ENCODE measurements around the gene TPD52L2. TPM values are rescaled to one million over a fixed set of nuclear protein-coding genes. Genes with fewer than 3 reads are reported as not detected.

Gene TPD52L2
- total and polyA plus RNA-seq, 2 donors (not counting 1 experiment from before 2014, with no cell fraction given), result 39.9 to 41.3 TPM

DNA sequence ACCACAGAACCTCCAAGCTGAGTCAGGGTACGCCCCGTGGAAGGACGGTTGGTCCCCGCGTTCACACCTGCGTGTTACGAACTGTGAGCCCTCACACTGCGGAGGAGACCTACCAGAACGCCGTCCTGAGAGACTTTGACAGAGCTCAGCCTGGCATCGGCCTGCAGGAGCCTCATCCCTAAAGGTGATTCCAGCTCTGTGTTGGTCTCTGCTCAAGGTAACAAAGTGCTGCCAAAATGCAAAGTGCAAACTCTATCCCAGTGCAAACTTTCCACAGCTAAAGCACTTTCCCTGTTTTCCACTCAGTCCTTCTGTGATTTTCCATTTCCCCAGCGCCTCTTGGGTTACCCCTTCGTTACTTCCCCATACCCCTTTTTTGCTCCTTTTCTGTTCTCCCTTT lies 25.4 kb upstream of the TPD52L2 start:
- Histone ChIP-seq H3K4me3 (ENCODE audit: control extremely low read depth in 1 of 5, extremely low read depth in 1 of 5, insufficient read depth in 1 of 5, low read depth in 2 of 5, low read length in 4 of 5) (no peak overlapping the region), H3K27me3 (replicated peaks in 1 of 4; ENCODE audit: control extremely low read depth in 1 of 4, control insufficient read depth in 3 of 4, insufficient read depth in 4 of 4, low read length in 3 of 4) (peaks cover 0 to 26% (median 5%) of the 10 kb centered on the region in 4 experiments), H4K20me1 (ENCODE audit: control insufficient read depth, insufficient read depth, low read length, poor library complexity, severe bottlenecking) (no peaks in the 10 kb centered on the region), H3K4me2 (replicated peaks; ENCODE audit: low read depth, low read length, poor library complexity, severe bottlenecking) (no peak overlapping the region), H3K79me2 (ENCODE audit: control insufficient read depth, insufficient read depth, low read length) (no peaks in the 10 kb centered on the region), H3K9ac (ENCODE audit: low read length) (no peak overlapping the region), H3K36me3 (replicated peaks in 1 of 2; ENCODE audit: control extremely low read depth in 1 of 2, control insufficient read depth in 1 of 2, extremely low read depth in 1 of 2, insufficient read depth in 2 of 2, low read length in 1 of 2) (no peaks in the 10 kb centered on the region), H2AFZ (ENCODE audit: insufficient read depth, low read depth, low read length, poor library complexity, severe bottlenecking) (no peak overlapping the region), H3K9me3 (ENCODE audit: control extremely low read depth in 1 of 3, control insufficient read depth in 2 of 3, insufficient read depth in 1 of 3, low read length in 2 of 3) (no peaks in the 10 kb centered on the region), H3K4me1 (ENCODE audit: control insufficient read depth in 2 of 2, insufficient read depth in 2 of 2, low read length in 2 of 2) (peaks cover 16 to 34% of the 10 kb centered on the region in 2 donors), H3K27ac (ENCODE audit: low read length in 2 of 2) (no peak overlapping the region)
- TF ChIP-seq CTCF (IDR thresholded peaks at IDR 0.05), result no peak
- no peak for TF ChIP-seq EZH2 (IDR thresholded peaks at IDR 0.05; ENCODE audit: borderline replicate concordance, insufficient read depth, low read depth, low read length, poor library complexity, severe bottlenecking)
- Mint-ChIP-seq H3K27me3 (peaks cover 21% of the 10 kb centered on the region), H3K4me1 (peaks cover 22% of the 10 kb centered on the region), H3K4me3 (no peak overlapping the region), H3K27ac (no peak overlapping the region), H3K9me3 (ENCODE audit: insufficient read depth) (no peaks in the 10 kb centered on the region)
- 87% methylated on average over 13 of the region's 13 CpGs for WGBS (ENCODE audit: insufficient coverage)
- ATAC-seq (ENCODE audit: low read depth) (no peak), DNase-seq (no peak)
- ChIA-PET CTCF (no interaction called here), POLR2A (no interaction called here)
- intact Hi-C loops (cut with micrococcal nuclease), result no loop called here

DNA sequence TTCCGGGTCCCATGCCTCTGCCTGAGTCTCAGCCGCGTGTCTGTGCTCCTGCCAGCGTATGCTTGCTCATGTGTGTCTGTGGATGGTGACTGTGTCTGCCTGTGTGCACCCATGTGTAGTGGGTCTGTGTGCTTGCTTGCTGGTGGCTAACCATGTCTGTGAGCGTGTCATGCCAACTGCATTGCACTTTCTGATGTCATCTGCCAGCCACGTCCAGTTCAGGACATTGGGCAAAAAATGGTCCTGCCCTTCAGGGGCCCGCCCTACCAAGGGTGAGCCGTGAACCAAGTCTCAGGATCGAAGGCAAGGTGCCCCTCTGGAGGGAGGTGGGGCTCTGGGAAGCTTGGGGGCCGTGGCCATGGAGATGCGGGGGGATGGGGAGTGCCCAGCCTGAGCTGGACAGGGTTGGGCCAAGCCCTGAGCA lies 24.7 kb upstream of the TPD52L2 start:
- Histone ChIP-seq H3K9me3 (ENCODE audit: control extremely low read depth in 1 of 3, control insufficient read depth in 2 of 3, insufficient read depth in 1 of 3, low read length in 2 of 3) (no peaks in the 10 kb centered on the region), H3K4me2 (replicated peaks; ENCODE audit: low read depth, low read length, poor library complexity, severe bottlenecking) (no peak overlapping the region), H3K4me1 (ENCODE audit: control insufficient read depth in 2 of 2, insufficient read depth in 2 of 2, low read length in 2 of 2) (peaks cover 18 to 37% of the 10 kb centered on the region in 2 donors), H3K27ac (ENCODE audit: low read length in 2 of 2) (no peak overlapping the region), H3K27me3 (replicated peaks in 1 of 4; ENCODE audit: control extremely low read depth in 1 of 4, control insufficient read depth in 3 of 4, insufficient read depth in 4 of 4, low read length in 3 of 4) (peaks cover 0 to 31% (median 8%) of the 10 kb centered on the region in 4 experiments), H4K20me1 (ENCODE audit: control insufficient read depth, insufficient read depth, low read length, poor library complexity, severe bottlenecking) (no peaks in the 10 kb centered on the region), H3K79me2 (ENCODE audit: control insufficient read depth, insufficient read depth, low read length) (no peaks in the 10 kb centered on the region), H3K36me3 (replicated peaks in 1 of 2; ENCODE audit: control extremely low read depth in 1 of 2, control insufficient read depth in 1 of 2, extremely low read depth in 1 of 2, insufficient read depth in 2 of 2, low read length in 1 of 2) (no peaks in the 10 kb centered on the region), H3K9ac (ENCODE audit: low read length) (no peak overlapping the region), H3K4me3 (ENCODE audit: control extremely low read depth in 1 of 5, extremely low read depth in 1 of 5, insufficient read depth in 1 of 5, low read depth in 2 of 5, low read length in 4 of 5) (no peak overlapping the region), H2AFZ (ENCODE audit: insufficient read depth, low read depth, low read length, poor library complexity, severe bottlenecking) (no peak overlapping the region)
- Mint-ChIP-seq H3K27ac (no peak overlapping the region), H3K9me3 (ENCODE audit: insufficient read depth) (no peaks in the 10 kb centered on the region), H3K4me1 (peaks cover 22% of the 10 kb centered on the region), H3K4me3 (no peak overlapping the region), H3K27me3 (peaks cover 21% of the 10 kb centered on the region)
- intact Hi-C loops (cut with micrococcal nuclease), result no loop called here
- TF ChIP-seq CTCF (IDR thresholded peaks at IDR 0.05), result no peak
- TF ChIP-seq EZH2 (IDR thresholded peaks at IDR 0.05; ENCODE audit: borderline replicate concordance, insufficient read depth, low read depth, low read length, poor library complexity, severe bottlenecking), result no peak
- ATAC-seq (ENCODE audit: low read depth), result no peak
- CTCF ChIA-PET, result no interaction called here
- no peak for DNase-seq
- 58% methylated on average over 10 of the region's 11 CpGs for WGBS (ENCODE audit: insufficient coverage)
- POLR2A ChIA-PET, result no interaction called here
